OCI-LY3 (cell line): Measurements from ENCODE around the gene ERAP2.

Experiments
- CTCF ChIP-seq: fragments of 200-600, 300-600 bp; sonication (generic); IDR thresholded peaks from 2 replicates; pipeline ENCODE4 v1.5.1; 2014; ENCODE audit warnings: antibody characterized with exemption, low read length, low read depth
- EZH2phosphoT487 ChIP-seq: fragments of 200-600 bp; shearing (Covaris generic); IDR thresholded peaks from 2 replicates; pipeline ENCODE4 v1.6.1; 2018; ENCODE audit warnings: antibody characterized with exemption, mixed run types, low read depth

GRCh38 chr5:96940586-96940985 is 64.3 kb downstream of the ERAP2 start:
- TF ChIP-seq EZH2phosphoT487 (no peak), CTCF (no peak)
